Lung (tissue), 12 donors: ENCODE data around the gene STX7. TPM values are rescaled to one million over a fixed set of nuclear protein-coding genes. Genes with fewer than 3 reads are reported as not detected.

ENCODE experiments used
- ATAC-seq: fragments of 200-7000 bp; cut with Tn5 transposase; one replicate; pipeline ENCODE4 v1.9.1; 2020; ENCODE audit warnings: moderate number of reproducible peaks; ENCODE audit not compliant: insufficient read depth, low FRiP score
- DNase-seq, 3 donors: peaks; one replicate each; pipeline ENCODE4 v3.0.0-alpha.2; 2013 to 2017
- H3K27ac ChIP-seq, 2 donors: one replicate each; pipeline ENCODE4 v1.5.1; 2013; ENCODE audit warnings: mild to moderate bottlenecking in 2 of 2, moderate library complexity in 2 of 2, control low read depth in 1 of 2, inconsistent platforms in 1 of 2, low read depth in 1 of 2, low read length in 1 of 2
- H3K27me3 ChIP-seq, 3 donors: one replicate each; pipeline ENCODE4 v1.5.1; 2013; ENCODE audit warnings: low read length in 2 of 3; ENCODE audit not compliant: control insufficient read depth in 3 of 3, insufficient read depth in 3 of 3
- H3K36me3 ChIP-seq, 4 donors: one replicate each; pipeline ENCODE4 v1.5.1; 2013; ENCODE audit warnings: low read length in 4 of 4, mild to moderate bottlenecking in 1 of 4, moderate library complexity in 1 of 4; ENCODE audit not compliant: control insufficient read depth in 4 of 4, insufficient read depth in 4 of 4
- H3K4me1 ChIP-seq, 5 donors: one replicate each; pipeline ENCODE4 v1.5.1; 2013; ENCODE audit warnings: low read length in 5 of 5, mild to moderate bottlenecking in 2 of 5, moderate library complexity in 1 of 5; ENCODE audit not compliant: control insufficient read depth in 5 of 5, insufficient read depth in 5 of 5
- H3K4me3 ChIP-seq: one replicate; pipeline ENCODE4 v1.5.1; 2013; ENCODE audit warnings: mild to moderate bottlenecking, control low read depth, moderate library complexity
- H3K9ac ChIP-seq, 2 donors: one replicate each; pipeline ENCODE4 v1.5.1; 2013; ENCODE audit warnings: low read length in 2 of 2, control low read depth in 1 of 2; ENCODE audit not compliant: insufficient read depth in 1 of 2
- H3K9me3 ChIP-seq, 4 donors: one replicate each; pipeline ENCODE4 v1.5.1; 2013; ENCODE audit warnings: low read length in 3 of 4, mild to moderate bottlenecking in 1 of 4, moderate library complexity in 1 of 4; ENCODE audit not compliant: control insufficient read depth in 4 of 4, insufficient read depth in 3 of 4
- WGBS, 2 donors: extraction: QIAGEN DNeasy Blood & Tissue Kit; methylation state at CpG; one replicate each; pipeline ENCODE4 v1.1.7; 2013; 5-methylcytosine and 5-hydroxymethylcytosine counted together
- polyA plus RNA-seq, 2 donors: library from polyadenylated mRNA; stranded (reverse); fragments of 200-250 nt; gene quantifications; one replicate each; pipeline ENCODE4 v1.2.1, GENCODE V29; 2013
- total RNA-seq, 2 donors: library from RNA; depleted of rRNA in 1 of 2; stranded (reverse); fragments of >200 nt in 1 of 2; gene quantifications; one replicate each; pipeline ENCODE4 v1.2.1, GENCODE V29; 2014 to 2021
- TF ChIP-seq, protein P1 (sequence below): IDR thresholded peaks from 2 replicates; pipeline ENCODE4 v1.5.1; 2012; ENCODE audit warnings: mild to moderate bottlenecking; ENCODE audit errors: control extremely low read depth, extremely low read depth
- donor health status: control.
- donor health status: control.
- donor health status: Bipolar disorder and iron deficiency.
- donor health status: healthy.
- donor health status: DM: yes; HTN: yes; CAD: no.

STX7 gene
- total and polyA plus RNA-seq, 4 donors = 14.8 to 84.8 (median 50.2) TPM

DNA sequence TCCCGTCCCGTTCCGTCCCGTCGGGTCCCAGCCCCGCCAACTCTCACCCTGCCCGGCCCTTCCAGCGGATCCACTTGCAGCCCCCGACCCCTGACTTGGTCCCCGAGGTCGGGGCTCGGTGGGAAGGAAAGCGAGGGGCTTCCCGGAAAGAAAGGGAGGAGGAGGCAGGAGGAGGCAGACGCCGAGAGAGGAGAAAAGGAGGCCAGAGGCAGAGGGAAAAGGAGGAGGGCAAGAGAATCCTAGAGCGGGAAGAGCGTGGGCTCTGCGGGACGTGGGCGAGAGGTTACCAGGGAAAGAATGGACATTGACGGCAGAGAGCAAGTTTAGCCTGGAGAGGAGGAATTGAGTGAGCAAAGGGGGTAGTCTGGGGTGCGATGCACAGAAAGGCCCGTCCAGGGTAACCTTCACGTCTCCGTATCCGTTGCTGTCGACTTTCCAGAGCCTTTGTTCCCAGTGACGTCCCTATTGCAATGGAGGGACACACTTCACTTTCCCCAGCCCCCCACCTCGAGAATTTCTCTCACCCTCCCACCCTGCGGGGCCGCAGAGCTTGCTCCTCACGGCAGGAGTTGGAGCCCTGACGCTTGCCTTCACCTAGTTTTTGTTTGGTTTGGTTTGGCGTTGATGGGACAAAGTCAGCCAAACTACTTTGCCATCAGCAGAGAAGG is 111.2 kb downstream of the STX7 start:
- Histone ChIP-seq H3K36me3 (no peaks in the 10 kb centered on the region), H3K4me3 (peak overlapping the region; percentile 63), H3K4me1 (peaks cover 0 to 17% (median 4%) of the 10 kb centered on the region in 5 donors), H3K9me3 (peaks cover 0 to 4% (median 0%) of the 10 kb centered on the region in 4 donors), H3K27me3 (peaks cover 0 to 15% (median 4%) of the 10 kb centered on the region in 3 donors), H3K27ac (peak overlapping the region in 1 of 2 donors; percentile 26), H3K9ac (peak overlapping the region; percentile 36 to 71)
- DNase-seq (peak; percentile 44 to 69 (median 45)), ATAC-seq (no peak)
- WGBS, 2 donors = 15% methylated on average over 35 of the region's 35 CpGs
- TF ChIP-seq, protein P1, sequence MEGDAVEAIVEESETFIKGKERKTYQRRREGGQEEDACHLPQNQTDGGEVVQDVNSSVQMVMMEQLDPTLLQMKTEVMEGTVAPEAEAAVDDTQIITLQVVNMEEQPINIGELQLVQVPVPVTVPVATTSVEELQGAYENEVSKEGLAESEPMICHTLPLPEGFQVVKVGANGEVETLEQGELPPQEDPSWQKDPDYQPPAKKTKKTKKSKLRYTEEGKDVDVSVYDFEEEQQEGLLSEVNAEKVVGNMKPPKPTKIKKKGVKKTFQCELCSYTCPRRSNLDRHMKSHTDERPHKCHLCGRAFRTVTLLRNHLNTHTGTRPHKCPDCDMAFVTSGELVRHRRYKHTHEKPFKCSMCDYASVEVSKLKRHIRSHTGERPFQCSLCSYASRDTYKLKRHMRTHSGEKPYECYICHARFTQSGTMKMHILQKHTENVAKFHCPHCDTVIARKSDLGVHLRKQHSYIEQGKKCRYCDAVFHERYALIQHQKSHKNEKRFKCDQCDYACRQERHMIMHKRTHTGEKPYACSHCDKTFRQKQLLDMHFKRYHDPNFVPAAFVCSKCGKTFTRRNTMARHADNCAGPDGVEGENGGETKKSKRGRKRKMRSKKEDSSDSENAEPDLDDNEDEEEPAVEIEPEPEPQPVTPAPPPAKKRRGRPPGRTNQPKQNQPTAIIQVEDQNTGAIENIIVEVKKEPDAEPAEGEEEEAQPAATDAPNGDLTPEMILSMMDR = no peak

DNA sequence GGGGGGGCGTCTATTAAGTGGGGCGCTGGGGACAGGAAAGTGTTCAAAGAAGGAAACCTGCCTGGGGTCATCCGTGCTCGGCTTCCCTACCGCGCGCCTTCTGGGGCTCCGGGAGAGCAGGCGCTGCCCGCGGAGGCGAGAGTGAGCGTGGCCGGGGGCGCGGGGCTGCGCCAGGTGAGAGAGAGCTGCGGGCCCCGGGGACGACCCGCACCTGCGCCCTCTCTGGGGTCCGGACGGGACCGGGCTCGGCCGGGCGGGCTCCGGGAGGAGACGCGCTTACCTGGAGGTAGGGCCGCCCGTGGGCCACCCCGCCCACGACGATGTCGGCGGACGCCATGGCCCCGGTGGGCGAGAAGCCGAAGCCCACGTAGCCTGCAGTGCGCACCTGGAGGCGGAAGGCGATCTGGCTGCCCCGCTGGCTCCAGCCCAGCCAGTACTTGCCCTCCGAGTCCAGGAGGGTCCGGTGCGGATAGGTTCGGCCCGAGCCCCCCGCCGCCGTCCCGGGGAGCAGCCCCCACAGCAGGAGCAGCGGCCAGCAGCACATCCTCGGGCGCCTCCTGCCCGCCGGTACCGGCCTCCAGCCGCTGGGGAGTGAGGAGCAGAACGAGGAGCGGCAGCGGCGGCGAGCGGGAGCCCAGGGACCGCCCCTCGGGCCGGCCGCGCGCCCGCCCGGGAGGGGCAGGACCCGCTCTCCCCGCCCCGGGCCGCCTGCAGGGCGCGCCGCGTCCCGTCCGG is 111.9 kb downstream of the STX7 start, which contains the start of gene MOXD1:
Gene MOXD1, minus strand, starts transcription at position 593 of the 735 bp plus-strand sequence. Its CDS starts 49 bp downstream, at position 544.
- H3K27ac ChIP-seq = peak within 1 kb of the TSS in 1 of 2 donors; percentile 26

DNA sequence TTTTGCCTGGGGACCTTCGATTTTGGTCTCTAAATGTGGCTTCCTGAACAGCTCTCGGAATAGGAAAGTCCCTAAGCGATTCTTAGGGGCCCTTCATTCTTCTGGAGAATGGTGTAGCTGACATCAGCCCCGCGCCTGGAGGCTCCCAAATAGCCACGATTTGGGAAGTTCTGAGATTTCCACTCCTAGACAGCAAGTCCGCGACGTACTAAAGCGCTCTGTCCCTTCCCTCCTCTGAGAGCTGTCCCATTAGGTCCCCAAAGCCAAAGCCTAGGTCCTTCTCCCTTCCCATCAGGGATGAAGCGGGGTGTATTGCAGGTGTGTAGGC is 112.4 kb downstream of the STX7 start:
- peak; percentile 19 for ATAC-seq
- peak overlapping the region; percentile 7 to 79 for H3K9ac ChIP-seq

More for the DNA sequence above, 111.9 kb downstream of the STX7 start, which contains the start of gene MOXD1:
- H3K27me3 ChIP-seq = peaks cover 0 to 15% (median 4%) of the 10 kb centered on the region in 3 donors
- H3K4me1 ChIP-seq = peaks cover 0 to 17% (median 4%) of the 10 kb centered on the region in 5 donors
- H3K4me3 ChIP-seq = peak within 1 kb of the TSS; percentile 63
- DNase-seq (peak; percentile 82 to 86 (median 83)), ATAC-seq (peak; percentile 91)
- peaks cover 0 to 4% (median 0%) of the 10 kb centered on the region in 4 donors for H3K9me3 ChIP-seq
- H3K36me3 ChIP-seq = no peaks in the 10 kb centered on the region
- peak within 1 kb of the TSS; percentile 71 to 79 for H3K9ac ChIP-seq
- 0 to 2% methylated on average over 82 to 87 of the region's 87 CpGs for WGBS, 2 donors
- TF ChIP-seq, protein P1 = no peak

More for the DNA sequence above, 112.4 kb downstream of the STX7 start:
- H3K4me1 ChIP-seq = peaks cover 0 to 17% (median 4%) of the 10 kb centered on the region in 5 donors
- DNase-seq = peak in 2 of 3 donors; percentile 32 to 45
- 16 to 17% methylated on average over 11 of the region's 11 CpGs for WGBS, 2 donors
- TF ChIP-seq, protein P1 = no peak
- peaks cover 0 to 4% (median under 1%) of the 10 kb centered on the region in 4 donors for H3K9me3 ChIP-seq
- H3K36me3 ChIP-seq = no peaks in the 10 kb centered on the region
- H3K27ac ChIP-seq = peak overlapping the region in 1 of 2 donors; percentile 15
- peaks cover 0 to 15% (median 4%) of the 10 kb centered on the region in 3 donors for H3K27me3 ChIP-seq
- H3K4me3 ChIP-seq = peak overlapping the region; percentile 63
